ENCODE measurements around the gene PRKAG2. TPM values are rescaled to one million over a fixed set of nuclear protein-coding genes. Genes with fewer than 3 reads are reported as not detected.

The PRKAG2 gene
- total and polyA plus RNA-seq, 12 donors = 3.8 to 17.3 (median 10.9) TPM

GRCh38 chr7:151568956-151569940 lies 307.7 kb downstream of the PRKAG2 start:
- H3K27ac ChIP-seq = no peak overlapping the region
- 86 to 88% (median 88%) methylated on average over 20 of the region's 20 CpGs for whole genome bisulfite sequencing, 4 donors
- no peak overlapping the region for H3K4me3 ChIP-seq
- no peaks in the 10 kb centered on the region for H3K36me3 ChIP-seq (replicated peaks in 1 of 2)
- intact Hi-C loops (cut with DNase I) = loop anchor here (5.0 kb wide), 1 partner anchor 188 kb away; no protein-coding TSS in a partner anchor
- TF ChIP-seq CTCF (IDR thresholded peaks at IDR 0.05) (no peak), POLR2A (IDR thresholded peaks at IDR 0.05) (no peak)
- H3K27me3 ChIP-seq = no peaks in the 10 kb centered on the region
- DNase-seq = no peak
- H3K4me1 ChIP-seq (replicated peaks in 1 of 2) = no peaks in the 10 kb centered on the region
- H3K9me3 ChIP-seq (replicated peaks in 1 of 3) = no peaks in the 10 kb centered on the region

- H3K36me3 ChIP-seq (replicated peaks in 1 of 2) = no peaks in the 10 kb centered on the region
- no peak overlapping the region for H3K4me3 ChIP-seq
- no peak for DNase-seq
- intact Hi-C loops (cut with DNase I) = loop anchor here (5.0 kb wide), 1 partner anchor 190 kb away; no protein-coding TSS in a partner anchor
- H3K4me1 ChIP-seq (replicated peaks in 1 of 2) = no peaks in the 10 kb centered on the region
- WGBS, 4 donors = 73 to 81% (median 80%) methylated on average over 8 of the region's 8 CpGs
- no peaks in the 10 kb centered on the region for H3K27me3 ChIP-seq
- TF ChIP-seq CTCF (IDR thresholded peaks at IDR 0.05) (no peak), POLR2A (IDR thresholded peaks at IDR 0.05) (no peak)
- H3K27ac ChIP-seq = peak overlapping the region in 1 of 5 donors; percentile 18
- no peaks in the 10 kb centered on the region for H3K9me3 ChIP-seq (replicated peaks in 1 of 3)
Measured at GRCh38 chr7:151566897-151567320, 310.0 kb downstream of the PRKAG2 start.

GRCh38 chr7:151565541-151565940 lies 311.4 kb downstream of the PRKAG2 start:
- intact Hi-C loops (cut with DNase I) = loop anchor here (5.0 kb wide), 1 partner anchor 192 kb away; no protein-coding TSS in a partner anchor
- 70 to 77% (median 73%) methylated on average over 8 to 9 of the region's 9 CpGs for WGBS, 4 donors
- no peak for DNase-seq
- Histone ChIP-seq H3K27me3 (no peaks in the 10 kb centered on the region), H3K36me3 (replicated peaks in 1 of 2) (no peaks in the 10 kb centered on the region), H3K4me3 (no peak overlapping the region), H3K9me3 (replicated peaks in 1 of 3) (no peaks in the 10 kb centered on the region), H3K4me1 (replicated peaks in 1 of 2) (no peaks in the 10 kb centered on the region), H3K27ac (no peak overlapping the region)
- TF ChIP-seq POLR2A (IDR thresholded peaks at IDR 0.05) (no peak), CTCF (IDR thresholded peaks at IDR 0.05) (no peak)

- H3K4me1 ChIP-seq (replicated peaks in 1 of 2) = no peaks in the 10 kb centered on the region
- no peaks in the 10 kb centered on the region for H3K9me3 ChIP-seq (replicated peaks in 1 of 3)
- H3K27me3 ChIP-seq = no peaks in the 10 kb centered on the region
- intact Hi-C loops (cut with DNase I) = no loop called here
- H3K36me3 ChIP-seq (replicated peaks in 1 of 2) = peaks cover 0 to 23% of the 10 kb centered on the region in 2 donors
- TF ChIP-seq POLR2A (IDR thresholded peaks at IDR 0.05) = no peak
- no peak for TF ChIP-seq CTCF (IDR thresholded peaks at IDR 0.05)
- H3K4me3 ChIP-seq = no peak overlapping the region
- DNase-seq = no peak
- no peak overlapping the region for H3K27ac ChIP-seq
- WGBS, 4 donors = 91 to 94% (median 93%) methylated on average over 9 of the region's 9 CpGs
Measured at GRCh38 chr7:151560243-151560642, 316.7 kb downstream of the PRKAG2 start.
